ENCODE measurements around the gene HOGA1.
"Not testable (repeated sequence)": the region's sequence is repeated elsewhere in the genome, so short reads cannot be mapped to it uniquely, and the experiment has no call there.

The HOGA1 gene

DNA sequence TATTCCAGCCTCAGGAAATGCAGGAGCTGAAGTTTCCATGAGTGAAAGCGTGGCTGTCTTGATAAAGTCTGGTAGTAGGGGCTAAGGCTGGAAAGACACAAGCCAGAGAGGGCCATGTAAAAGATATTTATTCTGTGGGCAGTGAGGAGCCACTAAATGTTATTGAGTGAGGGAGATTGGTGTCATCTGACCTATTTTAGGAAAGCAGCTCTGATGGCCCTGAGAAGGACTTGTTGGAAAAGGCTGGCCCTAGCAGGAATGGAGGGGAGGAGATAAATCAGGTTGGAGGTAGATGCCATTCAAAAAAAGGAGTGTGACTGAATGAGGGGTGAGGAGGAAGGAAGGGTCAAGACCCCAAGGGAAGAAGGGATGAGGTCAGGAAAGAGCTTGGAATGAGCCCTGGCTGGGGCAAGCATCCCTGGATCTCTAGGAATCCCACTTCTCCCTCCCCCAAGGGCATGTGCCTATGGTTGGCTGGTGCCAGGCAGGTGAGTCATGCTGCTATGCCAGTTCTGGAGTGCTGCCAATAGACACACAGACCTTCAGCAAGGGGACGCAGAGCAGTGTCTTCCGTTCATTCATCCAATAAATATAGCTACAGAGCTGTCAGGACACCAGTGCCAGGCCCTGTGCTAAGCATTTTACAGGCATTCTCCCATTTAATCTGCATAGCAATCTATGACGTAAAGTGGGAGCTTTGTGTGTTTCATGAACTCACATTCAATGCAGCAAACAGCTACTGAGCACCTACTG, 9.6 kb upstream of the HOGA1 start:
- Histone ChIP-seq H3K36me3 (ENCODE audit: control insufficient read depth, insufficient read depth, low read length) (no peaks in the 10 kb centered on the region), H3K9ac (ENCODE audit: low read length) (no peak overlapping the region), H3K4me3 (ENCODE audit: low read length) (no peak overlapping the region), H3K9me3 (ENCODE audit: control insufficient read depth, low read length) (no peaks in the 10 kb centered on the region), H3K27me3 (ENCODE audit: control insufficient read depth, insufficient read depth, low read length) (peaks cover 6% of the 10 kb centered on the region), H3K4me1 (ENCODE audit: control insufficient read depth, insufficient read depth, low read length) (peaks cover 30% of the 10 kb centered on the region)

DNA sequence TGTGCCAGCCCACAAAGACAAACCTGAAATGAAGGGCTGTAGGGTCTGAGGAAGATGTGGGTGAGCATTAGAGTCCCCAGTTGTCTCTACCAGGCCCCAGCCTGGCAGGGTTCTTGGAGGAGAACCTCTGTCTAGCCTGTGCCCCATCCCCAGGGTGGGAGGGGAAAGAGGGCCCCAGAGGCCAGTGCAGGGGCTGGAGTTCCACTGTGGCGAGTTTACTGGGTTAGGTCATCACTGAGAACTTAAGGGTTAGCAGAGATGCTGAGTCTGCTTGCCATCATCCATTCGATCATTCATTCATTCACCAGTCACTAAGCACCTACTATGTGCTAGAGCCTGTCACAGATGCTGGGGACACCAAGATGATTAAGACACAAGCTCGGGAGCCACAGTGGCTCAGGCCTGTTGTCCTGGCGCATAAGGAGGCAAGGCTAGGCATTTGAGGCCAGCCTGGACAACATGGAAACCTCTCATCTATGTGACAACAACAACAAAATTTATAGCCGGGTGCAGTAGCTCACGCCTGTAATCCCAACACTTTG, 9.0 kb upstream of the HOGA1 start:
- no peaks in the 10 kb centered on the region for H3K9me3 ChIP-seq (ENCODE audit: control insufficient read depth, low read length)
- no peak overlapping the region for H3K4me3 ChIP-seq (ENCODE audit: low read length)
- peaks cover 30% of the 10 kb centered on the region for H3K4me1 ChIP-seq (ENCODE audit: control insufficient read depth, insufficient read depth, low read length)
- no peaks in the 10 kb centered on the region for H3K36me3 ChIP-seq (ENCODE audit: control insufficient read depth, insufficient read depth, low read length)
- H3K27me3 ChIP-seq (ENCODE audit: control insufficient read depth, insufficient read depth, low read length) = peaks cover 6% of the 10 kb centered on the region
- H3K9ac ChIP-seq (ENCODE audit: low read length) = no peak overlapping the region

DNA sequence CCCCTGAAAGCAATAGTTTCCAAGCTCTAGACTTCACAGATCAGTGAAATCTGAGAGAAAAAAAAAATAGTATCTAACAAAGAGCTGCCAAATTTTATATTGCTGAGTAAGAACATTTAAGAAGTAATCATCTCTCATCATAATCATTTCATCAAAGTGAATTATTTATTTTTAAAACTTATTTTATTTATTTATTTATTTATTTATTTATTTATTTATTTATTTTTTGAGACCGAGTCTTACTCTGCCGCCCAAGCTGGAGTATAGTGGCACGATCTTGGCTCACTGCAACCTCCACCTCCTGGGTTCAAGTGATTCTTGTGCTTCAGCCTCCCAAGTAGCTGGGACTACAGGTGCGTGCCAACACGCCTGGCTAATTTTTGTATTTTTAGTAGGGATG, 7.7 kb upstream of the HOGA1 start:
- H3K9me3 ChIP-seq (ENCODE audit: control insufficient read depth, low read length); H3K9ac ChIP-seq (ENCODE audit: low read length); H3K27me3 ChIP-seq (ENCODE audit: control insufficient read depth, insufficient read depth, low read length); H3K36me3 ChIP-seq (ENCODE audit: control insufficient read depth, insufficient read depth, low read length); H3K4me3 ChIP-seq (ENCODE audit: low read length): not testable (repeated sequence)
- peaks cover 23% of the 10 kb centered on the region for H3K4me1 ChIP-seq (ENCODE audit: control insufficient read depth, insufficient read depth, low read length)

- H3K4me1 ChIP-seq (ENCODE audit: control insufficient read depth, insufficient read depth, low read length) = peaks cover 11% of the 10 kb centered on the region
- no peak overlapping the region for H3K9ac ChIP-seq (ENCODE audit: low read length)
- H3K27me3 ChIP-seq (ENCODE audit: control insufficient read depth, insufficient read depth, low read length) = peaks cover 6% of the 10 kb centered on the region
- no peaks in the 10 kb centered on the region for H3K9me3 ChIP-seq (ENCODE audit: control insufficient read depth, low read length)
- H3K36me3 ChIP-seq (ENCODE audit: control insufficient read depth, insufficient read depth, low read length) = no peaks in the 10 kb centered on the region
- no peak overlapping the region for H3K4me3 ChIP-seq (ENCODE audit: low read length)
These were observed 6.5 kb upstream of the HOGA1 start for GRCh38 chr10:97577701-97578100.

- H3K36me3 ChIP-seq (ENCODE audit: control insufficient read depth, insufficient read depth, low read length) = no peaks in the 10 kb centered on the region
- H3K27me3 ChIP-seq (ENCODE audit: control insufficient read depth, insufficient read depth, low read length) = peaks cover 6% of the 10 kb centered on the region
- H3K4me3 ChIP-seq (ENCODE audit: low read length) = no peak overlapping the region
- H3K9ac ChIP-seq (ENCODE audit: low read length) = no peak overlapping the region
- no peaks in the 10 kb centered on the region for H3K9me3 ChIP-seq (ENCODE audit: control insufficient read depth, low read length)
- peaks cover 8% of the 10 kb centered on the region for H3K4me1 ChIP-seq (ENCODE audit: control insufficient read depth, insufficient read depth, low read length)
These were observed 5.9 kb upstream of the HOGA1 start for GRCh38 chr10:97578171-97578844.

GRCh38 chr10:97580421-97581367, 3.5 kb upstream of the HOGA1 start:
- Histone ChIP-seq H3K4me3 (ENCODE audit: low read length) (no peak overlapping the region), H3K36me3 (ENCODE audit: control insufficient read depth, insufficient read depth, low read length) (no peaks in the 10 kb centered on the region), H3K4me1 (ENCODE audit: control insufficient read depth, insufficient read depth, low read length) (no peaks in the 10 kb centered on the region), H3K9ac (ENCODE audit: low read length) (no peak overlapping the region), H3K27me3 (ENCODE audit: control insufficient read depth, insufficient read depth, low read length) (peaks cover 6% of the 10 kb centered on the region), H3K9me3 (ENCODE audit: control insufficient read depth, low read length) (no peaks in the 10 kb centered on the region)

- Histone ChIP-seq H3K4me1 (ENCODE audit: control insufficient read depth, insufficient read depth, low read length) (no peaks in the 10 kb centered on the region), H3K9me3 (ENCODE audit: control insufficient read depth, low read length) (no peaks in the 10 kb centered on the region), H3K36me3 (ENCODE audit: control insufficient read depth, insufficient read depth, low read length) (no peaks in the 10 kb centered on the region), H3K4me3 (ENCODE audit: low read length) (no peak overlapping the region), H3K9ac (ENCODE audit: low read length) (no peak overlapping the region), H3K27me3 (ENCODE audit: control insufficient read depth, insufficient read depth, low read length) (peaks cover 6% of the 10 kb centered on the region)
These were observed 2.0 kb upstream of the HOGA1 start for GRCh38 chr10:97582169-97582568.

GRCh38 chr10:97583476-97583875, 713 bp upstream of the HOGA1 start:
- H3K9me3 ChIP-seq (ENCODE audit: control insufficient read depth, low read length) = no peaks in the 10 kb centered on the region

DNA sequence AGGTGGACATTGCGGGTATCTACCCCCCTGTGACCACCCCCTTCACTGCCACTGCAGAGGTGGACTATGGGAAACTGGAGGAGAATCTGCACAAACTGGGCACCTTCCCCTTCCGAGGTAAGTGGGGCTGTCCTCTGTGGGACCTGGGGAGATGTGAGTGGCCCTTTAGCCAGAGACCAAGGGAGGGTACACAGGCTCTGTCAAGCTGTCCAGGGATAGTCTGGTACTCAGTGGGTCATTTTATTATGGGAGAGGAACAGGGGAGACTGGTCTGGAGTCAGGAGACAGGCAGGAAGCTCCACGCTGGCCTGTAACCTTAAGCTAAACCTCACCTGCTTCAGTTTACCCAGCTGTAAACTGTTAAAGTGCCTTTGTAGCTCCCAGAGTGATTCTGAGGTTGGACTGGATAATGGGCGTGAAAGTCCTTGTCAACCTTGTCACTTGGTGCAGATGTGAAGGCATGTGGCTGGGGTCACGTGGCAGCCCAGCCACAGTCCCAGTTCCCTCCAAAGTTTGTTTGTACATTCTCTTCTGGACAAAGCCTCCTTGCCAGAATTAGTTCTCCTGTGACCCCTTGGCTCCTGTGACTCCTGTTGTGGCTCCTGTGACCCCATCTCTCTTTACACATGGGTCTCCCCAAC, 729 bp downstream of the HOGA1 start:
- no peaks in the 10 kb centered on the region for H3K9me3 ChIP-seq (ENCODE audit: control insufficient read depth, low read length)
- H3K27me3 ChIP-seq (ENCODE audit: control insufficient read depth, insufficient read depth, low read length) = no peaks in the 10 kb centered on the region
- H3K36me3 ChIP-seq (ENCODE audit: control insufficient read depth, insufficient read depth, low read length) = no peaks in the 10 kb centered on the region
- no peak overlapping the region for H3K4me3 ChIP-seq (ENCODE audit: low read length)
- no peaks in the 10 kb centered on the region for H3K4me1 ChIP-seq (ENCODE audit: control insufficient read depth, insufficient read depth, low read length)
- H3K9ac ChIP-seq (ENCODE audit: low read length) = no peak overlapping the region

More at GRCh38 chr10:97583476-97583875, 713 bp upstream of the HOGA1 start:
- Histone ChIP-seq H3K4me3 (ENCODE audit: low read length) (no peak overlapping the region), H3K4me1 (ENCODE audit: control insufficient read depth, insufficient read depth, low read length) (no peaks in the 10 kb centered on the region), H3K9ac (ENCODE audit: low read length) (no peak overlapping the region), H3K36me3 (ENCODE audit: control insufficient read depth, insufficient read depth, low read length) (no peaks in the 10 kb centered on the region), H3K27me3 (ENCODE audit: control insufficient read depth, insufficient read depth, low read length) (no peaks in the 10 kb centered on the region)

DNA sequence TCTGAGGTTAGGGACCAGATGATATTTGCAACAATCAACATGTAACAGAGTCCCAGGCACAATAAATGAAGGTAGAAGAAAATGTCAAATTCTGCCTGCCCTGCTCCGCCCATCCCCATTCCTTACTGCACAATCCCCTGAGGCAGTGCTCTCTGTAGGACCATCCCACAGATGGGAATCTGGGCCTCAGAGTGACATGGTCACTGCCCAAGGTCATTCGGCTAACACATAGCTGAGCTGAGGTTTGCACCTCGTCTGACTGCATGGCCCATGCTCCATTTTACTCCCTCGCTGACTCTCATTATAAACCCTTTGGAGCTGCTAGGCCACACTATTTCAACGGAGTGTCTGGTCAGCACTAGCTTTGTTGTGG, 1.2 kb downstream of the HOGA1 start:
- H3K4me1 ChIP-seq (ENCODE audit: control insufficient read depth, insufficient read depth, low read length) = no peaks in the 10 kb centered on the region
- H3K27me3 ChIP-seq (ENCODE audit: control insufficient read depth, insufficient read depth, low read length) = no peaks in the 10 kb centered on the region
- H3K9me3 ChIP-seq (ENCODE audit: control insufficient read depth, low read length) = no peaks in the 10 kb centered on the region
- no peaks in the 10 kb centered on the region for H3K36me3 ChIP-seq (ENCODE audit: control insufficient read depth, insufficient read depth, low read length)
- no peak overlapping the region for H3K9ac ChIP-seq (ENCODE audit: low read length)
- no peak overlapping the region for H3K4me3 ChIP-seq (ENCODE audit: low read length)

- H3K36me3 ChIP-seq (ENCODE audit: control insufficient read depth, insufficient read depth, low read length) = no peaks in the 10 kb centered on the region
- no peak overlapping the region for H3K4me3 ChIP-seq (ENCODE audit: low read length)
- no peak overlapping the region for H3K9ac ChIP-seq (ENCODE audit: low read length)
- H3K27me3 ChIP-seq (ENCODE audit: control insufficient read depth, insufficient read depth, low read length) = no peaks in the 10 kb centered on the region
- no peaks in the 10 kb centered on the region for H3K4me1 ChIP-seq (ENCODE audit: control insufficient read depth, insufficient read depth, low read length)
- H3K9me3 ChIP-seq (ENCODE audit: control insufficient read depth, low read length) = no peaks in the 10 kb centered on the region
These were observed 3.0 kb downstream of the HOGA1 start for GRCh38 chr10:97587183-97587582.
